Measurements from ENCODE around the gene PEX14.

DNA sequence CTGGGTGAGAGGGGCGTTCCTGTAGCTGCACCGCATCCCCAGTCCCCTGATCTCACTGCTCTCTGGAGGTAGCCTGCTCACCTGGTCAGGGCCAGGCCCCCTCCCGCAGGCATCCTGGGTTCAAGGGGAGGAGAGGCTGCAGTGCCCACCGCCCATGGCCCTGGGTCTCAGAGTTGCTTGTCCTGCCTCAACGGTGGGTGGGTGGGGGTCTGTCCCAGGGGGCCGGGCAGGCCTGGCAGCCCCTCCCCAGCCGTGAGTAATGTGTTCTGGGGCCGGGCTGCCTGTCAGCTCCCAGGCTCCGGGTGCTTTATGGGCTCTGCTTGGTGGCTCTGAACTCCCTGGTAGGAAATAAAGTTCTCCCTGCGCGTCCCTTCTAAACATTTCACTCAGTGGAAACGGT, 194.8 kb downstream of the PEX14 start:
- no peak for TF ChIP-seq RAD21 (IDR thresholded peaks at IDR 0.05; ENCODE audit: low read depth)
- TF ChIP-seq EZH2 (IDR thresholded peaks at IDR 0.05) = no peak
- TF ChIP-seq, protein P1, sequence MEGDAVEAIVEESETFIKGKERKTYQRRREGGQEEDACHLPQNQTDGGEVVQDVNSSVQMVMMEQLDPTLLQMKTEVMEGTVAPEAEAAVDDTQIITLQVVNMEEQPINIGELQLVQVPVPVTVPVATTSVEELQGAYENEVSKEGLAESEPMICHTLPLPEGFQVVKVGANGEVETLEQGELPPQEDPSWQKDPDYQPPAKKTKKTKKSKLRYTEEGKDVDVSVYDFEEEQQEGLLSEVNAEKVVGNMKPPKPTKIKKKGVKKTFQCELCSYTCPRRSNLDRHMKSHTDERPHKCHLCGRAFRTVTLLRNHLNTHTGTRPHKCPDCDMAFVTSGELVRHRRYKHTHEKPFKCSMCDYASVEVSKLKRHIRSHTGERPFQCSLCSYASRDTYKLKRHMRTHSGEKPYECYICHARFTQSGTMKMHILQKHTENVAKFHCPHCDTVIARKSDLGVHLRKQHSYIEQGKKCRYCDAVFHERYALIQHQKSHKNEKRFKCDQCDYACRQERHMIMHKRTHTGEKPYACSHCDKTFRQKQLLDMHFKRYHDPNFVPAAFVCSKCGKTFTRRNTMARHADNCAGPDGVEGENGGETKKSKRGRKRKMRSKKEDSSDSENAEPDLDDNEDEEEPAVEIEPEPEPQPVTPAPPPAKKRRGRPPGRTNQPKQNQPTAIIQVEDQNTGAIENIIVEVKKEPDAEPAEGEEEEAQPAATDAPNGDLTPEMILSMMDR (IDR thresholded peaks at IDR 0.05 in 2 of 3, conservative IDR thresholded peaks at IDR 0.05 in 1 of 3; ENCODE audit: borderline replicate concordance in 1 of 3, insufficient read depth in 1 of 3, low read depth in 2 of 3, low read length in 2 of 3) = no peak
- TF ChIP-seq, protein P2, sequence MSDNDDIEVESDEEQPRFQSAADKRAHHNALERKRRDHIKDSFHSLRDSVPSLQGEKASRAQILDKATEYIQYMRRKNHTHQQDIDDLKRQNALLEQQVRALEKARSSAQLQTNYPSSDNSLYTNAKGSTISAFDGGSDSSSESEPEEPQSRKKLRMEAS (IDR thresholded peaks at IDR 0.05) = no peak
- no peak for TF ChIP-seq POLR2A (IDR thresholded peaks at IDR 0.05; ENCODE audit: borderline replicate concordance, extremely low read depth, insufficient read depth, insufficient read length)
- TF ChIP-seq SIN3A (IDR thresholded peaks at IDR 0.05; ENCODE audit: low read depth) = no peak
- no peak for TF ChIP-seq JUND (IDR thresholded peaks at IDR 0.05)
- TF ChIP-seq, protein P3, sequence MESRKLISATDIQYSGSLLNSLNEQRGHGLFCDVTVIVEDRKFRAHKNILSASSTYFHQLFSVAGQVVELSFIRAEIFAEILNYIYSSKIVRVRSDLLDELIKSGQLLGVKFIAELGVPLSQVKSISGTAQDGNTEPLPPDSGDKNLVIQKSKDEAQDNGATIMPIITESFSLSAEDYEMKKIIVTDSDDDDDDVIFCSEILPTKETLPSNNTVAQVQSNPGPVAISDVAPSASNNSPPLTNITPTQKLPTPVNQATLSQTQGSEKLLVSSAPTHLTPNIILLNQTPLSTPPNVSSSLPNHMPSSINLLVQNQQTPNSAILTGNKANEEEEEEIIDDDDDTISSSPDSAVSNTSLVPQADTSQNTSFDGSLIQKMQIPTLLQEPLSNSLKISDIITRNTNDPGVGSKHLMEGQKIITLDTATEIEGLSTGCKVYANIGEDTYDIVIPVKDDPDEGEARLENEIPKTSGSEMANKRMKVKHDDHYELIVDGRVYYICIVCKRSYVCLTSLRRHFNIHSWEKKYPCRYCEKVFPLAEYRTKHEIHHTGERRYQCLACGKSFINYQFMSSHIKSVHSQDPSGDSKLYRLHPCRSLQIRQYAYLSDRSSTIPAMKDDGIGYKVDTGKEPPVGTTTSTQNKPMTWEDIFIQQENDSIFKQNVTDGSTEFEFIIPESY (IDR thresholded peaks at IDR 0.05; ENCODE audit: extremely low read depth, insufficient replicate concordance, low read length) = no peak
- TF ChIP-seq CBX3 (IDR thresholded peaks at IDR 0.05; ENCODE audit: low read depth) = no peak
- no peak for TF ChIP-seq SP1 (IDR thresholded peaks at IDR 0.05; ENCODE audit: low read depth)
- TF ChIP-seq, protein P4, sequence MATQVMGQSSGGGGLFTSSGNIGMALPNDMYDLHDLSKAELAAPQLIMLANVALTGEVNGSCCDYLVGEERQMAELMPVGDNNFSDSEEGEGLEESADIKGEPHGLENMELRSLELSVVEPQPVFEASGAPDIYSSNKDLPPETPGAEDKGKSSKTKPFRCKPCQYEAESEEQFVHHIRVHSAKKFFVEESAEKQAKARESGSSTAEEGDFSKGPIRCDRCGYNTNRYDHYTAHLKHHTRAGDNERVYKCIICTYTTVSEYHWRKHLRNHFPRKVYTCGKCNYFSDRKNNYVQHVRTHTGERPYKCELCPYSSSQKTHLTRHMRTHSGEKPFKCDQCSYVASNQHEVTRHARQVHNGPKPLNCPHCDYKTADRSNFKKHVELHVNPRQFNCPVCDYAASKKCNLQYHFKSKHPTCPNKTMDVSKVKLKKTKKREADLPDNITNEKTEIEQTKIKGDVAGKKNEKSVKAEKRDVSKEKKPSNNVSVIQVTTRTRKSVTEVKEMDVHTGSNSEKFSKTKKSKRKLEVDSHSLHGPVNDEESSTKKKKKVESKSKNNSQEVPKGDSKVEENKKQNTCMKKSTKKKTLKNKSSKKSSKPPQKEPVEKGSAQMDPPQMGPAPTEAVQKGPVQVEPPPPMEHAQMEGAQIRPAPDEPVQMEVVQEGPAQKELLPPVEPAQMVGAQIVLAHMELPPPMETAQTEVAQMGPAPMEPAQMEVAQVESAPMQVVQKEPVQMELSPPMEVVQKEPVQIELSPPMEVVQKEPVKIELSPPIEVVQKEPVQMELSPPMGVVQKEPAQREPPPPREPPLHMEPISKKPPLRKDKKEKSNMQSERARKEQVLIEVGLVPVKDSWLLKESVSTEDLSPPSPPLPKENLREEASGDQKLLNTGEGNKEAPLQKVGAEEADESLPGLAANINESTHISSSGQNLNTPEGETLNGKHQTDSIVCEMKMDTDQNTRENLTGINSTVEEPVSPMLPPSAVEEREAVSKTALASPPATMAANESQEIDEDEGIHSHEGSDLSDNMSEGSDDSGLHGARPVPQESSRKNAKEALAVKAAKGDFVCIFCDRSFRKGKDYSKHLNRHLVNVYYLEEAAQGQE (IDR thresholded peaks at IDR 0.05; ENCODE audit: low read depth) = no peak
- TF ChIP-seq SRF (IDR thresholded peaks at IDR 0.05; ENCODE audit: low read depth) = no peak
- TF ChIP-seq FOSL1 (IDR thresholded peaks at IDR 0.05; ENCODE audit: low read depth) = no peak
